Stimulated activated naive CD8-positive, alpha-beta T cell treated with anti-CD3 and anti-CD28 coated beads, Interleukin-15, Interleukin-2, amounts not matched to agents 100 U/mL and 50 U/mL, for 24 hours (primary cell): ENCODE measurements around the gene LRRC42.

Experiments
- ATAC-seq: fragments of 150-1000 bp; cut with Tn5 transposase; one replicate; pipeline ENCODE4 v1.10.0; 2021
- DNase-seq: peaks from one replicate; pipeline ENCODE4 v3.0.0; 2021

The LRRC42 gene, protein sequence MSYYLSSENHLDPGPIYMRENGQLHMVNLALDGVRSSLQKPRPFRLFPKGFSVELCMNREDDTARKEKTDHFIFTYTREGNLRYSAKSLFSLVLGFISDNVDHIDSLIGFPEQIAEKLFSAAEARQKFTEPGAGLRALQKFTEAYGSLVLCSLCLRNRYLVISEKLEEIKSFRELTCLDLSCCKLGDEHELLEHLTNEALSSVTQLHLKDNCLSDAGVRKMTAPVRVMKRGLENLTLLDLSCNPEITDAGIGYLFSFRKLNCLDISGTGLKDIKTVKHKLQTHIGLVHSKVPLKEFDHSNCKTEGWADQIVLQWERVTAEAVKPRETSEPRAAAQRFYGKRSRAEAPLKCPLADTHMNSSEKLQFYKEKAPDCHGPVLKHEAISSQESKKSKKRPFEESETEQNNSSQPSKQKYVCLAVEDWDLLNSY

DNA sequence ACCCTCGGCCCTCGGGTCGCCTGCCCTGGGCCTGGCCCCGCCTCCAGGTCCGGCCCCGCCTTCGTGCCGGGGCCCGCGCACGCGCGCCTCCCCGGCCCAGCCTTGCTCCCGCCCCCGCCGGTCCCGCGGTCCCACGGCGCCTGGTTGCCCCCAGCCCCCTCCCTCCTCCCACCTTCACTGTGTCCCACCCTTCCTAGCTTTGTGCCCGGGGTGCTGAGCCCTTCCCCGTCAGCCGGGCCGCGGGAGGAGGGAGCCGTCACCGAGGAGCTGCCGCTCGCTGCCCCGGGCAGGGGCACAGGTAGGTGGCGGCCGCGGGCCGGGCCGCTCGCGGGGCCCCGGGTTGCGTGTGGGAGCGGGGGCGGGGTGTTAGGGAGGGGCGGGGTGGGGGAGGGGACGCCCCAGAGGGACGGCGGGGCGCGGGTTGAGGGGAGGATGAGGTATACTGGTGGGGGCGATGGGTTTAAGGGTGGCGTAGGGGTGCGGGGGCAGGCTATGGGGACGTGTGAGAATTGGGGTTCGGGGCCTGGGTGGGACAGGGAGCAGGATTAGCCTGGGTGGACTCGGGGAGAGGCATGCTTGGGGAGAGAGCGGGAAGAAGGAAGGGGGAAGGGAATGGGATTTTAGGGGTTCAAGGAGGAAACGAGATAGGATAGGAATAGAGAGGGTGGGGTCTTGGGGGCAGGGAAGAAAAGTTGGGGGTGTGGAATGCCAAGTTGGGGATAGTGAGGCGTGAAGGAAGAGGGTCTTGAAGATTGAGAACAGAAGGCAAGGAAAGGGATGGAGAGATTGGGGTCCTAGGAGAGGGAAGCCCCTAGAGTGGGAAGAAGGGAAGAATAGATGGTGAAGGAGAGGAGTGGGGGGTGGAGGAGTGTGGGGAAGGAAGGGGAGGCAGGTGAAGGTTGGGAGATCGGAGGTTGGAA lies at the start of gene LRRC42:
Gene LRRC42 (plus strand): TSS at position 99 of the 920 bp plus-strand sequence. CDS start 5,650 bp downstream, outside the sequence.
- no peak for DNase-seq
- ATAC-seq = peak; percentile 67

DNA sequence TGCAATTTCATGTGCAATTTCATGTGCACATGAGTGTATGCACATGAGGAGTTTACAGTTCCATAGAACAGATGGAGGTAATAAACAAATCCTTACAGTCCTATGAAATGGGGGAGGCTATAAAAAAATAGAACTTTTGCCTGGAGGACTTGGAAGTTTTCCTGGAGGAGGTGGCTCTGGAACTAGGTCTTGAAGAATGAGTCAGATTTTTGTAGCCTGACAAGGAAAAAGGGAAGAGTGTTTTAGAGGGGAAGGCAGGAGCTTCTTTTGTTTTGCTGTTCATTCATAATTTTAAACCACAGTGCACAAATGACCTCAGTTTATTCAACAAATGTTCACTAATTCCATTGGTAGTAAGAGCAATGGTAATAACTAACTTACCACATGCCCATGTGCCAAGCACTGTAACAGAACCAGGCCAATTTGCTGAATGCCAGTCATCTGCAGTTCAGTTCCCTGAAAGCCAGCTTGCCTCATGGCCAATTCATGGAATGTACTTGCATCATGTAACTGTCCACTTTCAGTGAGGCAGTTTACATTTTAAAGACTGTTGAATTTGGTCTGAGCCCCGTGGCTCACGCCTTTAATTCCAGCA lies 49.4 kb upstream of the LRRC42 start:
- ATAC-seq (no peak), DNase-seq (no peak)

DNA sequence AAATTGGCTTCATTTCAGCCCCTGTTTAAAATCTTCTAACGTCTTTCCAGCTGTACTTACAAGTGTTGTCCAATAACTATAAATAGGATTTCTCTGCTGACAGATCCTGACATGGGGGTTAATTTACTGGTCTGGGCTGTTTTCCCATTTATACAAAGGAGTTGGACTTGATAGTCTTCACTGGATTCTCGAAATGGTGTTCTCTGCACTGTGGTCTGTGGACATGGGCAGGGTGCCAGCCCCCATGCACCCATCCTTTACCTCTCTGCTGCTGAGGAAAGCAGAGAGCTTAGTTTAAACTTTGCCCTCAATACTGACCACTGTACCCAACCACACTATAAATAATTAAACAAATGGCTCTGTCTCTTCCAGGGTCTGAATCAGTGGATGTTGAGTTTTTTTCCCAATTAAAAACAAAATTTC lies 46.9 kb upstream of the LRRC42 start:
- no peak for DNase-seq

DNA sequence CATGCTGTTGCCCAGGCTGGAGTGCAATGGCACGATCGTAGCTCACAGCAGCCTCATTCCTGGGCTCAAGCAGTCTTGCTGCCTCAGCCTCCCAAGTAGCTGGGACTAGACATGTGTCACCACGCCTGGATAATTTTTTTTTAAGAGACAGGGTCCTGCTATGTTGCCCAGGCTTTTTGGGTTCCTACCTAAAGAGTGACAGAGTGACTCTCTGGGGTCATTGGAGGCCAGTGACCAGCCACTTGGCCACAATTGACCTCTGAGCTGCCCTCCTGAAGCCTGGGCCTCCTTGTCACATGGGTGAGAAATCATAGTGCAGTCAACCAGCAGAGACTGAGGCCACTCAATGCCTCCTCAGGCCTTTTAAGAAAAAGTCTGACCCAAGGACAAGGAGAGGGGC lies 46.4 kb upstream of the LRRC42 start:
- ATAC-seq = no peak

More for the DNA sequence above, 46.9 kb upstream of the LRRC42 start:
- no peak for ATAC-seq

DNA sequence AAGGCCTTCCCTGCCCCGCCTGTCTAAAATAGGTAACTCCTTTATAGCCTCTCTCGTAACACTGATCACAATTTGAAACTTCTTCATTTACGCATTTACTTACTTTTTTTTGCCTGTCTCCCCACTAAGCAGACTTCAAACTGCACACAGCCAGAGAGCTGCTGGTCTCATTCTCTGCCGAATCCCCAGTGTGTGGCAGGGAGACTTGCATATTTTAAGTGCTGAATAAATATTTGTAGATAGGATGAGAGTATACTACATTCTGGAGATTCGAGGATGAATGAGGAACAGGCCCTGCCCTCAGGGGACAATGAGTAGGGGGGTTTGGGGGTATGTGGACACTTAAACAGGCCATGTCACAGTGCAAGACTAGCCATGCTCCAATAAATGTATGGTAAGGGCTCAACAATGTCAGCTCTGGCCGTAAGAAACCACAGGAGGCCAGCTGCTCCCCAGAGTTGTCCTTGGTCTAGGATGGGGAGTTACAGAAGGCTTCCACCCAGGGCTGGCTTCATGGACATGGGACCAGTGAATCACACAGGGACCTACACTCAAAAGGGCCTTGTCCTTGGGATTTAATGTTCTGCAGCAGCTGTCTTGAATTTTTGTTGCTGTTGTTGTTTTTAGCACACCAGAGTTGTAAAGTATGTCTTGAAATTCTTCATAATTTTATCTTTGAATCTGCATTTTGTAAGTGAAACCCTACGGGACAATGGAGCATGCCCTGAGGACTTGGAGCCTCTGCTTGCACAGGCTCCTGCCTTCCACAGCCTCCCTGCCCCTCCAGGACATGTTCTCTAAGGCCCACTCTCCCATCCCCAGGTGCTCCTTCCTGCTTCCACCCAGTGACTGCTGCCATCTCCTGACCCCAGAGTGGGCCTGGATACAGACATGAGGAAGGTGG lies 43.7 kb upstream of the LRRC42 start:
- no peak for ATAC-seq
- no peak for DNase-seq

More for the DNA sequence above, 46.4 kb upstream of the LRRC42 start:
- no peak for DNase-seq

DNA sequence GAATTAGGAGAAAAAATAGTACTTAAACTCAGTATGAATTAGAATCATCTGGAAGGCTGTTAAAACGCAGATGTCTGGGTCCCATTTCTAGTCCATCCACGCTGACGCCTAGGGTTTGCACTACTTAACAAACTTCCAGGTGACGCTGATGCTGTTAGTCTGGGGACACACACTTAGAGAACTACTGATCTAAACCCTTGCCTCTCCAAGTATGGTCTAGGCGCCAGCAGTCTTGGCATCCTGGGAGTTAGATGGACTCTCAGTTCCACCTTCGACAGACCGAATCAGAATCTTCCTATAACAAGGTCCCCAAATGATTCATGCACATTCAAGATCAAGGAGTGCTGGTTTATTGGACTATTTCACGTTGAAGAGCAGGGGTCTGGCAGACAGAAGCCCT lies 40.6 kb upstream of the LRRC42 start:
- no peak for DNase-seq
- ATAC-seq = no peak

DNA sequence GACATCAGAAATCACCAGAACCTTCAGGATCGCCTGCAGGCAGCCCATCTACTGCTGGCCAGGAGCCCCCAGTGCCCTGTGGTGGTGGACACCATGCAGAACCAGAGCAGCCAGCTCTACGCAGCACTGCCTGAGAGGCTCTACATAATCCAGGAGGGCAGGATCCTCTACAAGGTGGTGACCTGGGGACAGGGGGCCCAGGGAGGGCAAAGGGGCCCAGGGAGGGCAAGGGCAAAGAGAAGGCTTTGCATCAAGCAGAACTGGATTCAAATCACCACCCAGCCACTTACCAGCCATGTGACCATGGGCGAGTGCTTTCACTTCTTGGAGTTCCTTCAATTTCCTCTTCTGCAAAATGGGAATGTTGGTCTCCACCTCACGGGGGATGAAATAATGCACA lies 40.0 kb upstream of the LRRC42 start:
- ATAC-seq = no peak
- no peak for DNase-seq

DNA sequence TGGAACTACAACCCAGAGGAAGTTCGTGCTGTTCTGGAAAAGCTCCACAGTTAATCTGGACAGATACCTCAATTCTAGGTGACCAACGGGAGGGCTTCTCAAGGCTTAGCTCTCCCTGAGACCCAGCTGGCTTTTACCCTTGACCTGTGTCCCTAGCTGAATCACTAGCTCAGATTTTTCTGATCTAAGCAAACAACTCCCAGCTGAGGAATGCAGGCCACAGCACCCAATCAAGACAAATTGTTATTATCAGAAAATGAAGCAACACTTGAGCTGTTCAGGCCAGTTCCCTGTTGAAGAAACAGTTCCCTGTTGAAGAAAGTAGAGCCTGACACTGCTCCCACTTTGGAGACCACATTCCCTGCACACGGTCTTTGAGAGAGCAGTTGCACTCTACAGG lies 36.2 kb upstream of the LRRC42 start:
- ATAC-seq (no peak), DNase-seq (no peak)

DNA sequence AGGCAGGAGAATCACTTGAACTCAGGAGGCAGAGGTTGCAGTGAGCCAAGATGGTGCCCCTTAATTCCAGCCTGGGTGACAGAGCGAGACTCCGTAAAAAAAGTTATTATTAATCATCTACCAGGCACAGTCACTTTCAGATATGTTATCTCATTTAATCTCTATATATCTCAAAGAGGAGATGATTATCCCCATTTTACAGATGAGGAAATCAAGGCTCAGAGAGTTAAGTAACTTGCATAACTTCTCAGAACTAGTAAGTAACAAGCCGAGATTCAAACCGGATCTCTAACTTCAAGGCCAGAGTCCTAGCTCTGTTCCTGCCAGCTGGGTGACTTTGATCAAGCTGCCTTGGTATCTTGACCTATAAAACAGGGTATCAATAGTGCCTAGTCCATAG lies 34.7 kb upstream of the LRRC42 start:
- ATAC-seq (no peak), DNase-seq (no peak)

DNA sequence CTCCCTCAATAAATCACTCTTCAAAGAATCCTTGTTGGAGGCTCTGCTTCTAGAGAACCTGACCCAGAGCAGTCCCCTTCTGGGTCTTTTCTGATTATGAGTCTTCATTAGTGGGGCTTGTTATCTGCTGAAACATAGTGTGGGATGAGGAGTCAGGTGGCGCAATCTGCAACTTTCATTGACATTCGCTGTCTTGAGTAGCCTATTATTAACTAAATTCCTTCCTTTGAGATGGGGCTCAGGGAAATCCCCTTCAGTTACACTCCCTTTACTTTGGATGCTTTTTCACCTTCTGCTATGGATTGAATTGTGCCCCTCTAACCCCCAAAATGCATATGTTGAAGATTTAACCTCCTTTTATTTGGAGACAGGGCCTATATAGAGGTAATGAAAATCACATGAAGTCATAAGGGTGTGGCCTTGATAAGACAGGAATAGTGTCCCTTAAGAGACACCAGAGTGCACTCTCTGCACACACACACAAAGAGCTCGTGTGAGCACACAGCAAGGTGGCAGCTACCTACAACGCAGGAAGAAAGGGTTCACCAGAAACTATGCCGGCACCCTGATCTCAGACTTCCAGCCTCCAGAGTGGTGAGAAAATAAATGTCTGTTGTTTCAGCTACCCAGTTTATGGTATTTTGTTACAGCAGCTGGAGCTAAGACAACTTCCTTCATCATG lies 32.7 kb upstream of the LRRC42 start:
- no peak for ATAC-seq
- DNase-seq = no peak

DNA sequence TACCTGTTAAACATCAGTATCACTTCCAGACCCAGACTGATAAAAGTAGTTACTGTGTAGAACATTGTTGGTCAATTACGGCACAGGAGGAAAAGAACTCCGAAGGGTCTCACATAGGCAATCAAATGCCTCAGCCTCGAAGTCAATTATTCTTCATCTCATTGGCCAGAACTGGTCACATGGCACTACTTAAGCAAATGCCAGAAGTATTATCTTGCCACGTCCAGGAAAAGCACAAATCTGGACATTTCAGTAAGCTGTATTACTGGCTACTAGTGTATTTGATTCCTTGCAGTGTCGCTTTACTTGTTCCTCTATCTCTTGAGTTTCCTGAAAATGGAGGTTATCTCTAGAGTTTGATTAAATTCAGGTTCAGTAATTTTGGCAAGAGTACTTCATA lies 27.8 kb upstream of the LRRC42 start:
- ATAC-seq (no peak), DNase-seq (no peak)

DNA sequence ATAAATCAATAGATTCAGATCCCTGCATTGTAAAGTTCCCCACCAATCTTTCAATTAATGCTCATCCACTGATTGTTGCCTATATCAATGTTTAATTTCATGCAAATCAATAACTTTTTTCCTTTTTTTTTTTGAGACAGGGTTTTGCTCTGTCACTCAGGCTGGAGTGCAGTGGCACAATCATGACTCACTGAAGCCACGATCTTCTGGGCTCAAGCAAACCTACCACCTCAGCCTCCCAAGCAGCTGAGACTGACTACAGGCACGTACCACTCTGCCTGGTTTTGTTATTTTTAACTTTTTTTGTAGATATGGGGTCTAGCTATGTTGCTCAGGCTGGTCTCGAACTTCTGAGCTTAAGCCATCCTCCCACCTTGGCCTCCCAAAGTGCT lies 26.5 kb upstream of the LRRC42 start:
- peak; percentile 37 for DNase-seq
- peak; percentile 91 for ATAC-seq

DNA sequence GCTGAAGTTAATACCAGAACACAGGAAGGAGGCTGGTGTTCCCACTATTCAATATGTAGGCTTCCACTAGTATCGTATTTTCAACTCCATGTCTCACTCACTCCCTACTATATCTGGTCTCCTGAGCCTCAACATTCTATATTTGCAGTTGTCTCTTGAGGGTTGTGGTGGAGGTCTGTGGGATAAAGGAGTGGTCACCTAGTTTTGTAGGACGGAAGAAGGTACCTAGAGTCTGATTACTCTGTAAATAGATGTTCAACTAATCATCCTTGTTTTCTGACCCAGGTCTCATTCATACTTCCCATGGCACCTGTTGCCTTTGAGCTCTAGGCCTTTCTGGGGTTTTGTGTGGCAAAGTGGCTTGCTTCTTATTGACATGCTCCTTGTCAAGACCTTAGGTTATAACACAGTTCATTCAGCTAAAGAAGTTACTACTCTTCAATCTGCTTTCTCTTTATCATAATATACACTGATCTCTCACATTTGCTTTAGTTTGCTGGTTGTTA lies 18.7 kb upstream of the LRRC42 start:
- no peak for DNase-seq

DNA sequence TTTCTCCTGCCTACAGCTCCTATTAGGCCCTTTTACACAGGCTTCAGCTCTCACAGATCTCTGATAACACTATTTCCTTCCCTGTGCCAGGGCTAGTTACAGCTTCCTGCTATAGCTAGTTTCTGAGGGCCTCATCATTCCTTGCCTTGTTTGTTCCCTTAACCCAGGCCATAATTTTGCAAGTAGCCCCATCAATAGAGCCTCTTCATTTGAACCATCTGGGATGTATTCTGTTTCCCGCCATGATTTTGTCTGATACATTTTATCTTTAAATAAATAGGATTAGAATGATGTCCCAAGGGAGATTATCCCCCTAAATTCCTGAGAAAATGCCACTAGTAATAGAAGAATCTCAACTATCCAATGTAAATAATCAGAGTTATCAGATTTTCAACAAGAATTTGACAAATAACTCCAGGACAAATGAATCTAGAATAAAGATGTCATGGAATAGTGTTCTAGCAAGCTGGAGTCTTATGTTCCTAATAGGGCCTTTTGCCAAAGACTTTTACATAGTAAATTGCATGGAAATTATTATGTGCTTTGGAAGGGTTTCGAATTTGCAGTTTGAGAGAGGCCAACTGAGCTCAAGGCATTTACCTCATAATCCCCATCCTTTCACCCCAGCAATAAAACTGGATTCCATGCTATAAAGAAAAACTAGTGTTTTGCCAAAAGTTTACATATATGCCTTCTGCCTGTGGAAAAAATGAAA lies 16.7 kb upstream of the LRRC42 start:
- DNase-seq (no peak), ATAC-seq (no peak)

More for the DNA sequence above, 18.7 kb upstream of the LRRC42 start:
- no peak for ATAC-seq

DNA sequence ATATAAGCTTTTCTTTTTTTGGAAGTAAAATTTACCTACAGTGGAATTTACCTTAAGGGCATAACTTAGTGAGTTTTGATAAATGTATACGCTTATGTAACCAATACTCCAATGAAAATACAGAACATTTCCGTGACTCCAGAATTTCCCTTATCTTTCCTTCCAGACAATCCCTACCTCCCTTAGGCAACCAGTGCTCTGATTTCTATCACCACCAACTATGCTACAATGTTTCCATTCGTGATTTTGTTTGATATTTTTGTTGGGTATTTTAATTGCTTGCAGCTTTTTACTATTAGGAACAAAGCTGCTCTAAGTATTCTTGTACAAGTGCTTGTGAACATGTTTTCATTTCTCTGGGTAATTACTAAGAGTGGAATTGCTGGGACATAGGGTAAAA lies 15.2 kb upstream of the LRRC42 start:
- ATAC-seq (no peak), DNase-seq (no peak)

DNA sequence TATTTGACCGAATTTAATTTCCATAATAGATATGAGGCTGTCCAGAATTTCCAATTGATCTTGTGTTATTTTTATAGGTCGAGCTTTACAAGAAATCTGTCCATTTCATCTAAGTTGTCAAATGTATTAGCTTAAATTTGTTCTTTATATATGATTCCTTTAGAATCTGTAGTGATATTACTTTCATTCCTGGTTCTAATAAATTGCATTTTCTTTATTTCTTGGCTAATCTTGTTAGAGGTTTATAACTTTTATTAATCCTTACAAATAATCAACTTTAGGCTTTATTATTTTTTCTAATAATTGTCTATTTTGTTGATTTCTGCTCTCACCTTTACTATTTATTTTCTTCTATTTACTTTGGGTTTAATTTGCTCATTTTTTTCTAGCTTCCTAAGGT lies 14.6 kb upstream of the LRRC42 start:
- no peak for ATAC-seq
- no peak for DNase-seq

DNA sequence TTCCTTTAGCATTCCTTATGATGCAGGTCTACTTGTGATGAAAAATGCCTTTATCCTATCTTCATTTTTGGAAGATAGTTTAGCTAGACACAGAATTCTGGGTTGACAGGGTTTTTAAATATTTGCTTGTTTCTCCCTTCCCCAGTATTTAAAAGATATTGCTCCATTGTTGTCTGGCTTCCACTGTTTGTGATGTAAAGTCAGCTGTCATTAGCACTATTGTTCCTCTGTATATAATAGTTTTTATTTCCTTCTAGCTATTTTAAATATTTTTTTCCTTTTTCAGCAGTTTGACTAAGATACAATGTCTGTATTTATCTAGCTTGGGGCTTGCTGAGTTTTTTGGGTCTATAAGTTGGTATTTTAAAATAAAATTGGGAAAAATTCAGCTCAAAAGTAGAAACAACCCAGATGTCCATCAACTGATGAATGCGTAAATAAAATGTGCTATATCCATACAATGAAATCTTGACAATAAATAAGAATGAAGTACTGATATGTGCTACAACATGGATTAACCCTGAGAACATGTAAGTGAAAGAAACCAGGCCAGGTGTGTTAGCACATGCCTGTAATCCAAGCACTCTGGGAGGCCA lies 11.9 kb upstream of the LRRC42 start:
- ATAC-seq = no peak
- no peak for DNase-seq

DNA sequence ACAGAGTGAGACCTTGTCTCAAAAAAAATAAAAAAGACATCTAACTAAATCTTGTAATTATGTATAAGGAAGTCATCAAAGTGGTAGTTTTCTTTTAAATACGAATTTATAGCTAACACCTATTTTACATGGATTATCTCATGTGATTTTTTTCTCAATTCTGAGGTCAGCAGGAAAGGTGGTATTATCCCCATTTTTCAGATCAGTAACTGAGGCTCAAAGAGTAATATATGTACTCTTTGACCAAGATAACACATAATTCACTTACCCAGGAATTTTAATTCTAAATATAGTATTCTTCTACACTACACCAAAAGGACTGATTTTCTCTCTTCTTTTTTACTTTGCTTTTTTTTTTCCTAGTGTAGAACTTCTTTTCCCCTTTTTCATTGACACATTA lies 9.7 kb upstream of the LRRC42 start:
- no peak for DNase-seq
- no peak for ATAC-seq

DNA sequence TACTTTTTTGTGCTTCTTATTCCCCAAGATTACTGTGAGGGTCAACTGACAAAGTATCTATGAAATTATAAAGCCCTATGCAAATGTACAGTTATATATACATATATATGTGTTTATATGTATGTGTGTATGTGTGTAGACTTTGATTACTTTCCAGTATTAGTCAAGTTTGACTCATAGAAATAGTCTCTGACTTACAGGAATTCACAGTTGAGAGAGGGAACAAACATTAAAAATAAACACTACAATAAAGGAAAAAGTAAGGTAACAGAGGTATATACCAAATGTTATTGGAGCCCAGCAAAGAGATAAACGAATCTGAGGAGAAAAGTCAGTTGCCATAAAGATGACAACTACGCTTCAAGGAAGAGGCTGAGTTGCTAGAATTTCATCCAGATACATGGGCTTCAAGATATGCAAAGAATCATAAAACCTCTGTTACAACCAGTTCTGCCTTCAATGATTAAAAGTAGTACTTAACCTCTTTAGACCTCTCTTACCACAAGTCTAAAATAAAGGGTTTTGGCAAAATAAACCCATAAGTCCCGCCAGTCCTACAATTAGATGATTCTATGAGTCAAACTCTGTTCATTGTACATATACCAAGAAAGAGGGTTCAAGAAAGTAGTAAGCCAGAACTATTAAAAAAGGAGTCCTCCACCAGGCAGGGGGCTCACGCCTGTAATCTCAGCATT lies 7.9 kb upstream of the LRRC42 start:
- no peak for DNase-seq
- no peak for ATAC-seq
